HepG2 (cell line): ENCODE data around the gene SLC45A1. TPM values are rescaled to one million over a fixed set of nuclear protein-coding genes. Genes with fewer than 3 reads are reported as not detected.

Experiments
- ATF3 ChIP-seq: sonication (generic); formaldehyde crosslinking; IDR thresholded peaks from 2 replicates; pipeline ENCODE4 v1.4.0; 2020; ENCODE audit warnings: missing genetic modification reagents
- DNMT1 ChIP-seq: sonication (generic); formaldehyde crosslinking; IDR thresholded peaks from 2 replicates; pipeline ENCODE4 v1.5.1; 2020; ENCODE audit warnings: mild to moderate bottlenecking, missing genetic modification reagents
- FOXK1 ChIP-seq: sonication (generic); formaldehyde crosslinking; IDR thresholded peaks from 2 replicates; pipeline ENCODE4 v1.4.0; 2020; ENCODE audit warnings: low read depth, missing genetic modification reagents, borderline replicate concordance
- GABPA ChIP-seq, 2 experiments: IDR thresholded peaks; 2 replicates each; pipeline ENCODE4 v1.6.1; 2011 to 2016; ENCODE audit warnings: low read depth in 2 of 2, low read length in 1 of 2, missing biosample characterization in 1 of 2, missing genetic modification characterization in 1 of 2
- GFI1 ChIP-seq: sonication (generic); formaldehyde crosslinking; IDR thresholded peaks from 2 replicates; pipeline ENCODE4 v1.5.0; 2020; ENCODE audit warnings: missing genetic modification reagents, mild to moderate bottlenecking, borderline replicate concordance
- NAIF1 ChIP-seq: sonication (generic); formaldehyde crosslinking; IDR thresholded peaks from 2 replicates; pipeline ENCODE4 v1.5.0; 2020; ENCODE audit warnings: mild to moderate bottlenecking, missing genetic modification reagents, borderline replicate concordance
- PHF8 ChIP-seq: sonication (generic); formaldehyde crosslinking; IDR thresholded peaks from 2 replicates; pipeline ENCODE4 v1.5.0; 2020; ENCODE audit warnings: missing genetic modification reagents
- SOX5 ChIP-seq: IDR thresholded peaks from 2 replicates; pipeline ENCODE4 v1.6.1; 2016; ENCODE audit warnings: borderline replicate concordance
- TP53 ChIP-seq: sonication (generic); formaldehyde crosslinking; conservative IDR thresholded peaks from 2 replicates; pipeline ENCODE4 v1.4.0; 2020; ENCODE audit warnings: missing genetic modification reagents
- ZBTB40 ChIP-seq, 2 experiments: fragments of 450-650 bp in 1 of 2; sonication (generic) in 1 of 2; formaldehyde crosslinking in 1 of 2; IDR thresholded peaks; 2 replicates each; pipeline versions ENCODE4 v1.6.1 to v1.8.0; 2016 to 2022; ENCODE audit warnings: antibody characterized with exemption in 1 of 2, mild to moderate bottlenecking in 1 of 2, missing genetic modification reagents in 1 of 2
- ZFYVE20 ChIP-seq: sonication (generic); formaldehyde crosslinking; IDR thresholded peaks from 2 replicates; pipeline ENCODE4 v1.8.0; 2023; ENCODE audit warnings: low read depth, mild to moderate bottlenecking, moderate library complexity, missing genetic modification reagents, borderline replicate concordance
- ZGPAT ChIP-seq: IDR thresholded peaks from 2 replicates; pipeline ENCODE4 v1.6.1; 2016; ENCODE audit warnings: mild to moderate bottlenecking
- ZNF230 ChIP-seq: sonication (generic); formaldehyde crosslinking; IDR thresholded peaks from 2 replicates; pipeline ENCODE4 v1.4.0; 2020; ENCODE audit warnings: mild to moderate bottlenecking, missing genetic modification reagents
- ZNF564 ChIP-seq: sonication (generic); formaldehyde crosslinking; IDR thresholded peaks from 2 replicates; pipeline ENCODE4 v1.8.1; 2023; ENCODE audit warnings: mild to moderate bottlenecking, missing genetic modification reagents
- polyA plus RNA-seq, 8 experiments: library from polyadenylated mRNA; depleted of rRNA in 3 of 8; stranded (reverse) in 7 of 8; unstranded in 1 of 8; fragments of >200 nt; fragmentation: Illumina TruSeq in 4 of 8; extraction: Trizol in 4 of 8; gene quantifications; 2 replicates each; pipeline versions ENCODE4 v1.2.1 to v1.2.3, GENCODE V29; 2011 to 2016; ENCODE audit warnings: low read depth in 4 of 8, missing spikeins in 1 of 8, mixed read lengths in 1 of 8; ENCODE audit not compliant: insufficient read depth in 1 of 8
- total RNA-seq, 5 experiments: library from RNA; depleted of rRNA; stranded (reverse); fragments of >200 nt; fragmentation: Illumina TruSeq; extraction: Trizol; gene quantifications; 2 replicates each; pipeline ENCODE4 v1.2.3, GENCODE V29; 2016; ENCODE audit warnings: low read depth in 1 of 5

The SLC45A1 gene
- total and polyA plus RNA-seq, 2 of the 13 experiments (the other 11 are each of a cell fraction or from before 2014, with no cell fraction given) = not detected

GRCh38 chr1:8314346-8315280 lies 3.3 kb upstream of the SLC45A1 start (continued):
- TF ChIP-seq TP53 (CRISPR knock-in tag) (no peak), GABPA (IDR thresholded peaks at IDR 0.05; ENCODE audit: low read depth, low read length) (no peak), GABPA (CRISPR knock-in tag; IDR thresholded peaks at IDR 0.05; ENCODE audit: low read depth) (no peak), DNMT1 (CRISPR knock-in tag) (0 out of 2 replicates have a peak, but pooled peaks have one; percentile 23), NAIF1 (CRISPR knock-in tag) (0 out of 2 replicates have a peak, but pooled peaks have one; percentile 18), ZGPAT (CRISPR knock-in tag) (peak; percentile 52; the same call in 1 of the 2 replicates), GFI1 (0 out of 2 replicates have a peak, but pooled peaks have one; percentile 20), ZBTB40 (IDR thresholded peaks at IDR 0.05) (no peak), ZBTB40 (CRISPR knock-in tag; IDR thresholded peaks at IDR 0.05) (no peak), SOX5 (CRISPR knock-in tag) (no peak), ZFYVE20 (CRISPR knock-in tag) (no peak), PHF8 (CRISPR knock-in tag) (no peak), FOXK1 (CRISPR knock-in tag) (0 out of 2 replicates have a peak, but pooled peaks have one; percentile 9), ZNF230 (CRISPR knock-in tag) (0 out of 2 replicates have a peak, but pooled peaks have one; percentile 58), ATF3 (CRISPR knock-in tag) (no peak), ZNF564 (CRISPR knock-in tag) (no peak)
